Measurements from ENCODE around the gene SHISA4.
A peak's percentile ranks its signal among the peaks of the same experiment; 100 is the strongest.

The SHISA4 gene

GRCh38 chr1:201894343-201895119 lies 5.8 kb downstream of the SHISA4 start:
- no peak for TF ChIP-seq ZNF384 (IDR thresholded peaks at IDR 0.05)
- TF ChIP-seq TARDBP (IDR thresholded peaks at IDR 0.05) = no peak
- TF ChIP-seq FOXA1 (IDR thresholded peaks at IDR 0.05) = no peak
- TF ChIP-seq ARNT (IDR thresholded peaks at IDR 0.05) = no peak
- TF ChIP-seq FOXK2 (IDR thresholded peaks at IDR 0.05) = no peak

GRCh38 chr1:201895120-201895665 lies 6.5 kb downstream of the SHISA4 start:
- ChIA-PET CTCF (interaction anchor here (0.6 to 4.8 kb wide), 19 partner anchors 9 to 364 kb away, joined by 3 to 76 read pairs (median 5); partner anchors contain the start of gene LMOD1), POLR2A (interaction anchor here (0.8 to 1.8 kb wide), 3 partner anchors 15 to 77 kb away, joined by 3 to 9 read pairs (median 5); partner anchors contain the start of gene LMOD1)
- TF ChIP-seq ELF4 (IDR thresholded peaks at IDR 0.05) (no peak), SUZ12 (IDR thresholded peaks at IDR 0.05) (no peak), ZNF384 (IDR thresholded peaks at IDR 0.05) (no peak), BHLHE40 (IDR thresholded peaks at IDR 0.05; ENCODE audit: borderline replicate concordance) (no peak), FOXK2 (IDR thresholded peaks at IDR 0.05) (no peak), ARNT (IDR thresholded peaks at IDR 0.05) (no peak), L3MBTL2 (conservative IDR thresholded peaks at IDR 0.05) (no peak), LEF1 (IDR thresholded peaks at IDR 0.05; ENCODE audit: borderline replicate concordance) (no peak), FOXM1 (IDR thresholded peaks at IDR 0.05; ENCODE audit: borderline replicate concordance) (no peak), SP1 (IDR thresholded peaks at IDR 0.05) (no peak), HDGF (IDR thresholded peaks at IDR 0.05; ENCODE audit: borderline replicate concordance) (no peak), CTBP1 (IDR thresholded peaks at IDR 0.05; ENCODE audit: borderline replicate concordance) (no peak), TARDBP (IDR thresholded peaks at IDR 0.05) (no peak), NFRKB (IDR thresholded peaks at IDR 0.05) (no peak)
- no peak for DNase-seq (ENCODE audit: extremely low spot score)

More at GRCh38 chr1:201894343-201895119, 5.8 kb downstream of the SHISA4 start:
- ChIA-PET CTCF (interaction anchor here (1.6 to 4.8 kb wide), 3 partner anchors 79 to 224 kb away, joined by 4 to 76 read pairs (median 5); no protein-coding TSS in a partner anchor), POLR2A (interaction anchor here (1.1 to 1.5 kb wide), 3 partner anchors 13 to 78 kb away, joined by 3 to 4 read pairs (median 3); partner anchors contain the start of gene TIMM17A)
- DNase-seq (ENCODE audit: extremely low spot score) = no peak

DNA sequence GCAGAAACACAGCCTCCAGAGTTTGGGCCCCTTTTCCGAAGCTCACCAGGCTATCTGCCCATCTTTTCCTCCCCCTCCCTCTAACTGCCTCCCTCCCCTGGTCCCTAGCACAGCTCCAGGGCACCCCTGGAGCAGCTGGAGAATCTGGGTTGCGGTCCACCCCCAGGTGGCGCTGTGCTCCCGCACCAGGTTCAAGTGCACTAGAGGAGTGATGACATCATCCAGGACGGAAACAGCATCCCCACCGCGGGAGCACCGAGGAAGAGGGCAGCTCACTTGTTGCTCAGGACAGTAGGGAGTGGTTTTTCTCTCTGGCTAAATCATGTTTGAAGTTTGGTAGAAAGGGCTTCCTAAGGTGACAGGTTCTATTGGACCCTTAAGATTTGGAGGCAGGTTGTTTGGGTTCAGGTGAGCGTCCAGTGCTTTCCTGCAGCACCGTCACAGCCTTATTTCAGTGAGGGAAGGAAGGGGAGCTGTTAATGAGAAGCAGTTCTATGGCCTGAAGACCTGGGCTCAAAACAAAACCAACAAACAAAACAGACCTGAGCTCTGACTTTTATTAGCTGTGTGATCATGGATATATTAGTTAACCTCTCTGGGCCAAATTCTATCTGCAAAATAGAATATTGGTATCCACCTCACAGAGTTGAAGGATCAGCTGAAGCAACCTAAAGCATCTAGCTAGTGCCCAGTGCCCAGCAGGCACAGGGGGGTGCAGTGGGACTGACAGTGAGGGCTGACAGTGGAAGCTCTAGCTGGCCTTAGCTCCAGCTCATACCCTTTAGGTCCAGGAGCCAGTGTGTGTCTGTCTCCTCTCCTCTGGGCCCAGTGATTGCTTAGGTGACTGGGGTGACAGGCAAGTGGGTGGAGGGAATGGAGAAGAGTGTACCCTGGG lies 7.5 kb downstream of the SHISA4 start:
- CTCF ChIA-PET = interaction anchor here (0.6 to 4.8 kb wide), 23 partner anchors 8 to 365 kb away, joined by 3 to 76 read pairs (median 5); partner anchors contain the start of gene LMOD1
- no peak for TF ChIP-seq SUZ12 (IDR thresholded peaks at IDR 0.05)
- no peak for TF ChIP-seq SP1 (IDR thresholded peaks at IDR 0.05)
- no peak for TF ChIP-seq FOXA1 (IDR thresholded peaks at IDR 0.05)
- TF ChIP-seq FOXK2 (IDR thresholded peaks at IDR 0.05) = no peak
- TF ChIP-seq, protein P1, sequence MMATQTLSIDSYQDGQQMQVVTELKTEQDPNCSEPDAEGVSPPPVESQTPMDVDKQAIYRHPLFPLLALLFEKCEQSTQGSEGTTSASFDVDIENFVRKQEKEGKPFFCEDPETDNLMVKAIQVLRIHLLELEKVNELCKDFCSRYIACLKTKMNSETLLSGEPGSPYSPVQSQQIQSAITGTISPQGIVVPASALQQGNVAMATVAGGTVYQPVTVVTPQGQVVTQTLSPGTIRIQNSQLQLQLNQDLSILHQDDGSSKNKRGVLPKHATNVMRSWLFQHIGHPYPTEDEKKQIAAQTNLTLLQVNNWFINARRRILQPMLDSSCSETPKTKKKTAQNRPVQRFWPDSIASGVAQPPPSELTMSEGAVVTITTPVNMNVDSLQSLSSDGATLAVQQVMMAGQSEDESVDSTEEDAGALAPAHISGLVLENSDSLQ (IDR thresholded peaks at IDR 0.05) = no peak
- TF ChIP-seq ARNT (IDR thresholded peaks at IDR 0.05) = no peak
- TF ChIP-seq ELF4 (IDR thresholded peaks at IDR 0.05) = no peak
- TF ChIP-seq CTBP1 (IDR thresholded peaks at IDR 0.05; ENCODE audit: borderline replicate concordance) = no peak
- TF ChIP-seq L3MBTL2 (conservative IDR thresholded peaks at IDR 0.05) = no peak
- POLR2A ChIA-PET = interaction anchor here (0.8 to 1.8 kb wide), 4 partner anchors 16 to 86 kb away, joined by 3 to 9 read pairs (median 4); partner anchors contain the start of genes LMOD1 and RNPEP
- DNase-seq (ENCODE audit: extremely low spot score) = peak; percentile 96

DNA sequence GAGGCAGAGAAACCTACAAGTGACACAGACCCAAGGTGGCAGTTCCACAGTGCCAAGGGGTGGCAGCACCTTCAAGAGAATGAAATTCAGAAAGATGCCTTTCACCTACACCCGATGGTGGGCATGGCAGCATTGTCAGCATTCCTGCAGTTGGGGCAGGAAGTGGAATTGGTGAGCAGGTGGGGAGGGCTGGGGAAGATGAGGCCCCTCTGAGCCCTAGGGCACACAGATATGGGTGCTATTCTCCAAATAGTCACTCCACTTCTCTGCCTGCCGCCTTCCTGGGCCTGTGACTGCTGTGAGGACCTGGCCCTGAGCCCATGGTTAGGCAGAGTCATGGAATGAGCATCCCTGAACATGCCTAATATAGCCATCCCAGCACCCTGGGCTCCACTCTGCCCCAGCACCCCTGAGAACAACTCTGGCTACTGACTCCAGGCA lies 8.3 kb downstream of the SHISA4 start:
- TF ChIP-seq ELF4 (IDR thresholded peaks at IDR 0.05) (no peak), CTBP1 (IDR thresholded peaks at IDR 0.05; ENCODE audit: borderline replicate concordance) (no peak), HDGF (IDR thresholded peaks at IDR 0.05; ENCODE audit: borderline replicate concordance) (no peak), SUZ12 (IDR thresholded peaks at IDR 0.05) (no peak), FOXM1 (IDR thresholded peaks at IDR 0.05; ENCODE audit: borderline replicate concordance) (no peak), LEF1 (IDR thresholded peaks at IDR 0.05; ENCODE audit: borderline replicate concordance) (no peak), FOXK2 (IDR thresholded peaks at IDR 0.05) (no peak), ZNF384 (IDR thresholded peaks at IDR 0.05) (no peak), ARNT (IDR thresholded peaks at IDR 0.05) (no peak), FOXA1 (IDR thresholded peaks at IDR 0.05) (no peak), SP1 (IDR thresholded peaks at IDR 0.05) (no peak), BHLHE40 (IDR thresholded peaks at IDR 0.05; ENCODE audit: borderline replicate concordance) (no peak), L3MBTL2 (conservative IDR thresholded peaks at IDR 0.05) (no peak), TARDBP (IDR thresholded peaks at IDR 0.05) (no peak), NFRKB (IDR thresholded peaks at IDR 0.05) (no peak)
- TF ChIP-seq, protein P1 (IDR thresholded peaks at IDR 0.05) = no peak
- CTCF ChIA-PET = interaction anchor here (0.8 to 4.8 kb wide), 6 partner anchors 14 to 366 kb away, joined by 3 to 76 read pairs (median 12); partner anchors contain the start of gene LMOD1
- no peak for DNase-seq (ENCODE audit: extremely low spot score)
- POLR2A ChIA-PET = interaction anchor here (1.0 to 1.8 kb wide), 2 partner anchors 49 to 85 kb away, joined by 3 to 9 read pairs; partner anchors contain the start of genes LMOD1 and RNPEP

DNA sequence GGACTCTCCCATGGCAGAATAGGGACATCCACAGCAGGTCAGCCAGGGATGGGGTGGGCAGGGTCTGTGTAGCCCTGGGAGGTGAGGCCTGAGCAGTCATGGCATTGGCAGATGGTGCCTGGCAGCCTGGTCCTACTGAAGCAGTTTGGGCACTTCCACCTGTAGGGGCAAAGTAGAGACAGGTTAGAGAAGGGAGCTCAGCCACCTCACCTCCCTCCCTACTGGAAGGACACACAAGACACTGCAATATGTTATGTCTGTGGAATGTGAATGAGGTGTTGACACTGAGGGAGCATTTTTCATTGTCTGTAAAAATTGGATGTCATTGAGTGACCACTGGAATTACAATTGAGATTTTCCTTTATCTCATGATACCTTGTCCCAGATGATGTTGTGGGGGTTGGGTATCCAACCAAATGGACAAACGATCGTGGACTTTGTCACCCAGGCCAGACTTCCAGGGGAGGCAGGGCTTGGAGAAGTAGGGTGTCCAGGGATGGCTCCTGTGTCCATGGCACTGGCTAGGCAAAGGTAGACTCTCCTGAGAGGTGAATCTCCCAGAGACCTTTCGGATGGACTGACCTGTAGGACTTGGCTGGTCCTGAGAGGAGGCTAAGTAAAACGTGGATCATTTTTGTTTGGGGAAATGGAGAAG lies 9.7 kb downstream of the SHISA4 start:
- no peak for TF ChIP-seq L3MBTL2 (conservative IDR thresholded peaks at IDR 0.05)
- no peak for TF ChIP-seq FOXM1 (IDR thresholded peaks at IDR 0.05; ENCODE audit: borderline replicate concordance)
- no peak for TF ChIP-seq ZNF384 (IDR thresholded peaks at IDR 0.05)
- no peak for TF ChIP-seq CTBP1 (IDR thresholded peaks at IDR 0.05; ENCODE audit: borderline replicate concordance)
- TF ChIP-seq HDGF (IDR thresholded peaks at IDR 0.05; ENCODE audit: borderline replicate concordance) = no peak
- no peak for TF ChIP-seq LEF1 (IDR thresholded peaks at IDR 0.05; ENCODE audit: borderline replicate concordance)
- no peak for TF ChIP-seq NFRKB (IDR thresholded peaks at IDR 0.05)
- TF ChIP-seq ARNT (IDR thresholded peaks at IDR 0.05) = no peak
- TF ChIP-seq ELF4 (IDR thresholded peaks at IDR 0.05) = no peak
- no peak for TF ChIP-seq FOXK2 (IDR thresholded peaks at IDR 0.05)
- no peak for TF ChIP-seq SUZ12 (IDR thresholded peaks at IDR 0.05)
- TF ChIP-seq, protein P1 (IDR thresholded peaks at IDR 0.05) = no peak
- TF ChIP-seq SP1 (IDR thresholded peaks at IDR 0.05) = no peak
- no peak for TF ChIP-seq TARDBP (IDR thresholded peaks at IDR 0.05)
- no peak for TF ChIP-seq FOXA1 (IDR thresholded peaks at IDR 0.05)
- no peak for TF ChIP-seq BHLHE40 (IDR thresholded peaks at IDR 0.05; ENCODE audit: borderline replicate concordance)
- CTCF ChIA-PET = interaction anchor here (0.8 kb wide), 1 partner anchor 14 kb away, joined by 4 read pairs; no protein-coding TSS in a partner anchor
- no peak for DNase-seq (ENCODE audit: extremely low spot score)
- POLR2A ChIA-PET = no interaction called here

Measured in HEK293T (cell line).